T-helper 2 cell treated with Interferon-gamma antibody and Interleukin-4, amounts not matched to agents 5 μg/mL and 100 μg/mL, for 36 hours (primary cell): Measurements from ENCODE around the gene FGFR2.

ENCODE experiments used
- DNase-seq: peaks from one replicate; pipeline ENCODE4 v3.0.0; 2021; ENCODE audit warnings: low spot score
- H3K27ac Mint-ChIP-seq: one replicate; pipeline ENCODE4 v1.8.0; 2021; ENCODE audit warnings: mild to moderate bottlenecking, mixed read lengths
- H3K27me3 Mint-ChIP-seq: one replicate; pipeline ENCODE4 v1.8.0; 2021; ENCODE audit warnings: low read depth, mixed read lengths
- H3K36me3 Mint-ChIP-seq: one replicate; pipeline ENCODE4 v1.8.0; 2021; ENCODE audit warnings: low read depth, mixed read lengths
- H3K4me1 Mint-ChIP-seq: one replicate; pipeline ENCODE4 v1.8.0; 2021; ENCODE audit warnings: low read depth, mixed read lengths
- H3K4me3 Mint-ChIP-seq: one replicate; pipeline ENCODE4 v1.8.0; 2022; ENCODE audit warnings: mild to moderate bottlenecking, moderate library complexity, mixed read lengths
- H3K9me3 Mint-ChIP-seq: one replicate; pipeline ENCODE4 v1.8.0; 2021; ENCODE audit warnings: mixed read lengths

FGFR2 gene

GRCh38 chr10:121433965-121434364 is 164.3 kb downstream of the FGFR2 start:
- Mint-ChIP-seq H3K36me3 (no peaks in the 10 kb centered on the region), H3K27ac (no peak overlapping the region), H3K4me1 (no peaks in the 10 kb centered on the region), H3K4me3 (no peak overlapping the region), H3K27me3 (no peaks in the 10 kb centered on the region), H3K9me3 (no peaks in the 10 kb centered on the region)
- DNase-seq = no peak

- no peaks in the 10 kb centered on the region for H3K9me3 Mint-ChIP-seq
- no peak overlapping the region for H3K27ac Mint-ChIP-seq
- no peak overlapping the region for H3K4me3 Mint-ChIP-seq
- no peaks in the 10 kb centered on the region for H3K27me3 Mint-ChIP-seq
- DNase-seq = no peak
- no peaks in the 10 kb centered on the region for H3K36me3 Mint-ChIP-seq
- H3K4me1 Mint-ChIP-seq = no peaks in the 10 kb centered on the region
Observed at GRCh38 chr10:121428867-121429266, 169.4 kb downstream of the FGFR2 start.
